EH (cell line): Measurements from ENCODE around the gene CCNK.

Experiments
- DNase-seq: peaks from one replicate; pipeline ENCODE4 v3.0.0-alpha.2; 2015; ENCODE audit warnings: low read depth

Gene CCNK

DNA sequence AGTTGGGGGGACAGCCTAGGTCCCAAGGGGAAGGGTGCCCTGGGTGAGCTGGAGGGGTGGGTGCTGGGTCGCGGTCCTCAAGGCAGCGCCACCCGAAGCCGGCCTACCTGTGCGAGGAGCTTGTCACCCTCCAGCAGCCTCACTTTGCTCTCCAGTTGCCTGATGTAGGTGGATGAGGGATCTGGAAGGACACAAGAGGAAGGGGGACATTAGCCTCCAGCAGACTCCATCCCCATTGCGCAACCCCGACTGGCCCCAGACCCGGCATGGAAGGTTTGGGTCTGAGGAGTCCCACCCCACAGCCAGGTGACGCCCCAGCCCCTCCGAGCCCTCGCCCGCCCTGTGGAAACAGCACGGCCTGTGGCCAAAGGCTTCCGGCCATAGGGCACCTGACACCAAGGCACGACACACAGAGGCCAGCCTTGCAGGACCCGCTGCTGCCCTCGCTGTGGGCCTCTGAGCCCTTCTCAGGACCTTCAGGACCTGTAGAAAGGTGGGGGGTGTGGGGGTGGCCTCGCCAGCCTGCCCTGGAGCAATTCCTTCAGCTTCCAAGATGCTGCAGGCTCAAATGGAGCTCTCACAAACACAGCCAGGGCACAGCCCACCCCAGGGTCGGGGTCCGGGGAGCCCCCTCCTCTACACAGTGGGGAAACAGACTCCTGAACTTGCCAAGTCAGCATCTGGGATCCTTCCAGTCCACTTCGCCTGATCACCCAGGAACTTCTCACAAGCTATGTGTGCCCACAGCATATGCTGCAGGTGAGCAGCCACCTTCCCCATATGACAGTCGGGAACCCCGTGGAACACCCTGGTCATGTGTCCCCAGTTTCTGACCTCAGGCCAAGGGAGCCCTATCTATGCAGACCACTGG lies 54.9 kb downstream of the CCNK start:
- DNase-seq, result no peak

DNA sequence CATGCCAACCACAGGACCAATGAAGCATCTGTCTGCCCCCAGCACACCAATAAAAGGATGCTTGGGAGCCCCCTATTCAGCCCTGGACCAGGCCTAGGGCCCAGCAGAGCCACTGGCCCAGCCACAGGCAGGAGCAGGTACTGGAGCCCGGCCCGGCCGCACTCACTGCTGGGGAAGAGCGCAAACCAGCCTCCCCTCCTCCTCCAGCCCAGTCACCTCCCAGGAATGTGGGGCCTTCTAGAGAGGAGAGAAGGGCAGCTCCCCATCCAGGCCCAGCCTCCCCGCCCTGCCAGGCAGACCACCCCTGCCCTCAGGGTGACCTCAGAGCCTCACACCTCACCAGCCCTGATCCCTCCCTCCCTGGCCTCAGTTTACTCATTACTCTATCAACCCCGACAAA lies 56.2 kb downstream of the CCNK start:
- DNase-seq, result peak; percentile 91

DNA sequence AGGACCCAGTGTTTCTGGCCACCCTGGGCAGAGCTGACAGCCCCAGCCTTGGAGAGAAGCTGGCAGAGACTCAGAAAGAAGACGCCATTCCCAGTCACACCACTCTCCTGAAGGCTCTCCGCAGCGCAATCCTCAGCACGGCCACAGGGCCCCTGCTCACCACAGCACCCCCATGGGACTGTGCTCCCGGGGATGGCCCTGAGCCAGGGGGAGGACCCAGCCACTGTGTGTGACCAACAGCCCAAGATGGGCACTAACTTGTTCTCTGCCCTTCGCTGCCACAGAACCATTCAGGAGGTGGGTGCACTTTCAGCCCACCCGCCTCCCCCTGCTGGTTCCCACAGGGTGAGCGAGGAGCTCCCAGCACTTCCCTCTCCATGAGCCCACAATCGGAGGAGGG lies 57.1 kb downstream of the CCNK start:
- peak; percentile 35 for DNase-seq

DNA sequence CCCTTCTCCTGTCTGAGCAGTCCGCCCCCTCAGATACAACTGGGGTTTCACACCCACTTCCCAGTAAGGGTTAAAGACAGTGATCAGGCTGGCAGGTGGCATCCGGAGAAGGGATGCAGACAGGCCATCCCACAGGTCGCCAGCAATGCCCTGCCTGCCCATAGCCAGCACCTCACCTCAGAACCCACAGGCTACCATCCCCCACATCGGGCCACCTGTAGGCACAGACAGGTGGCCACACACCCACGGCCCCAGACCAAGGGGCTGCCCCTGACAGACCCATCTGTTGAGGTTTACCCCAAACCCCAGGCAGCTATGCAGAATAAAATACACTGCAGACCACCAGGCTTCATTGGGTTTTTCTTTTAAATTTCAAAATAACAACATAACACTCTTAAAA lies 57.5 kb downstream of the CCNK start:
- no peak for DNase-seq

DNA sequence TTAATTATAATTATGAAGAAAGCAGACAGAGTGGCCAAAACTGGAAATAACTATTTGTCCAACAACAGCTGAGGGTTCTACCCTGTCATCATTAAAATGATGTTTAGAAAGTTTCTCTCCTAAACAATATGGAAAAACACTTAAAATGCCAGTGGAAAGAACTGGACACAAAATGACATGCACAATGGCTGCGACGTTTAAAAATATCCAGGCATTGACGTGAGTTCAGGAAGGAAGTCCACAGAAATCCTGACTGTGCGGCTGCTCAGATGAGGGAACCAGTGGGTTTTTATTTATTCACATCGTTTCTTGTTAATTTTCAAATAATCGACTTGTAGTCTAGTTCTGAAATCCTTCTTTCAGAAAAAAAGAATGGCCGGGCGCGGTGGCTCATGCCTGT lies 58.3 kb downstream of the CCNK start:
- no peak for DNase-seq

DNA sequence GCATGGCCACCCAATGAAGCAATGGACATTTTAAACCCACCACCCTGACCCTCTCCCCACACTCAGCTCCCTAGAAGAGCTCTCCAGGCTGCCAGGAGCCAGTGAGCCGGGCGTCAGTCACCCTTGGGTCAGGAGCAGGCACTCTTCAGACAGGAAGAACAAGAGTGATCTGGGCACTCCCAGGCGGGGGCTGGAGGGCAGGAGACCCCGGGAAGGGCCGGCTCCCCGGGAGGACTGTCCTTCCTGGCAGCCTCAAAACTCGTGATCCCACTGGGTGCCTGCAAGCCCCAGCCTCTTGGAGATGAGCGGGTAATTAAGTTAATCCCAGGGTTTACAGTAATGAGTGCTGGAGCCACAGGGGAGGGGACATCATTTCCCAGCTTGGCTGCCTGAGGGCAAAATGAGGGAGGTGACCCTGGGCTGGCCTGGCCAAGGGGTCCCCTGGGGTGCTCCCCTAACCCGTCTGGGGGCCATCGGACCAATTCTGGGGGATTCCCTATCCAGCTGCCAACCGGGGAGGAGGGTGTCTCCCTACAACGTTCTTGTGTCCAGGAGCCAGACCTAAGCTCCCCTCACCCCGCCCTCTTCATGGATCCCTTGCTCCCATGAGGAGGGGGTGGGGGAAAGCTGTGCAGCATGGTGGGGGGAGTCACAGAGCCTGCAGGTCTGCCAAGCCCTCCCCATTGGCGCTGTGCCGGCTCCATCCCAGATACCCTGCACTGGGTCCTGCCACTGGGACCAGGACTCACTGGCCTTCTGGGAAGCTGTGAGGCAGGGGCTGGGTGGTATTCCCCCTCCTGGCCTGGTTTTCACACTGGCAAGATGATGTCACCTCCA lies 59.2 kb downstream of the CCNK start:
- DNase-seq, result no peak

DNA sequence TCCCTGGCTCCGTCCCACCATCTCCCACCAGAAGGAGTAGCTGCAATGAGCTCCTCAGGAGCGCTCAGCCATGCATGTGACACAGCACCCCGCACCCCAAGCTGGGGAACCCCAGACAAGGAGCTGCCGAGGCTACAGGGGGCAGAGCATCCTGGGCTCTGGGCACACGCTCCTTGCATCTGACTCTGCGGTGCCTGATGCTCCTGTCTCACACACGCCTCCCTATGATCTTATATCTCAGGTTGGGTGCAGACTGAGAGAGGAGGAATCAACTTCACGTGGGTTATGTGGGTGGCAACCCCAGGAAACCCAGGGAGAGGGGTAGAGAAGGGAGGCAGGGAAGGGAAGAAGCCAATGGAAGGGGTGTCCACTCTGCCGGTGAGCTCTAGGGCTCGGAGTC lies 60.0 kb downstream of the CCNK start:
- no peak for DNase-seq

DNA sequence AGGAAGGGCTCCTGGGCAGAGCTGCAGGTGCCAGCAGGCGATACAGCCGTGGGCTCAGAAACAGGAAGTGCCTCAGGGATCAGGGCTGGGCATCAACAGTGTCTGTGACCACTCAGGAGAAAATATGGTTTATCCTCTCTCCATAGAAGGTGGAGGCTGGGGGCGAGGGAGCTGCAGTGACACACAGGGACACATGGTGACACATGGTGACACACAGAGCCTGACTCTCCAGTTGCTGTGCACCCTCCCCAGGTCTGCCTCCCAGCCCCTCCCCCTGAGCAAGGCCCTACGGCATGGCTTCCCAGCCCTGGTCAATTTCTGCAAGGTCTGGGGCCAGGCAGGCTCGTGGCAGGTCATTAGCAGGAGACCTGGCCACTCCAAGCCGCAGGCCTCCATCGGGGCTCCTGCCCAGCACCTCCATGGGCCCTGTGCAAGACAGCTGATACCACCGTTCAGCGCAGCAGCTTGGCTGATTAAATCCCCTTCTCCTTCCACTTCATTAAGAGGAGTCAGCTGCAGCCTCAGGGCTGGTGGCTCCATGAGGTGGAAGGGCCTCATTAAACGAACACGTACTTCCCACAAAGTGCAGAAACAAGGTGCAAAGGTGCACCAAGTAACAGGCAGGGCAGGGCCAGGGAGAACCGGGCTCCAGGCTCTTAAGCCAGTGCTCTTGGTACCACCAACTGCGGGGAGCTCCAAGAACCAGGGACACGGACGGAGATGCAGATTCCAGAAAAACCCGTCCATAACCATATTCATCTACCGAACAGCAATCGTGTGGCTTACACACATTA lies 60.7 kb downstream of the CCNK start:
- DNase-seq, result no peak

DNA sequence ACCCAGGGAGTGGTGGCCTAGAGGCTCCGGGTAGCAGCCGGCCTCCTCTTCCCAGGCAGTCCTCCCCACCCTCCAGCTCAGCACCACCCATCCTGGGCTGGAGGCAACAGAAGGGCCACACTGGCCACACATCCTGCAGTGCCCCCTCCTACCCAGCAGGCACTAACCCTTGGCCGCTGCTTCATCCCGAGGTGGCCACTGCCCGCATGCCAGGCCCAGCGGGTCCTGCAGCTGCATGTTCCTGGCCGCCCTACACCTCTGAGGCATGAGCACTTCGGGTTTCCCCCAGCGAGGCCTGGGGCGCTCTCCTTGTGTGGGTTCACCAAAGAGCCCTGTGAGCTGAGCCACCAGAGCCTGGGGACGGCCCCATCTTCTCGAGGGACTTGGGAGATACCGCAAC lies 61.4 kb downstream of the CCNK start:
- no peak for DNase-seq

DNA sequence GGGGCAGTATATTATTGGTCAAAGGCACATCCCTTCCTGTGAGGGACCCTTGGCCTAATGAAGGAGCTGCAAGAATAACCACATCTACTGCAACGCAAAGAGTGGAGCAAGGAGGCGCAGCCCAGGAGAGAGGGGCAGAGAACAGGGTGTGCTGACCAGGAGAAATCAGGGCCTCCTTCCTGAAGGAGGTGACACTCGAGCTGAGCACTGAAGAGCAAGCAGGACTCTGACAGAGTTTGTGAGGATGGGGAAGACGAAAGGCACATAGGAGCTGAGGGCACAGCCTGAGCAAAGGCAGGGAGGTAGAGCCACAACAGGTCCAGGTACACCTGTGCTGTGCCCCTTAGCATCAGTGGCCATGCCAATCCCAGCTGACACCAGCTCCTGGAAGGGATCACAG lies 62.2 kb downstream of the CCNK start:
- DNase-seq, result no peak

DNA sequence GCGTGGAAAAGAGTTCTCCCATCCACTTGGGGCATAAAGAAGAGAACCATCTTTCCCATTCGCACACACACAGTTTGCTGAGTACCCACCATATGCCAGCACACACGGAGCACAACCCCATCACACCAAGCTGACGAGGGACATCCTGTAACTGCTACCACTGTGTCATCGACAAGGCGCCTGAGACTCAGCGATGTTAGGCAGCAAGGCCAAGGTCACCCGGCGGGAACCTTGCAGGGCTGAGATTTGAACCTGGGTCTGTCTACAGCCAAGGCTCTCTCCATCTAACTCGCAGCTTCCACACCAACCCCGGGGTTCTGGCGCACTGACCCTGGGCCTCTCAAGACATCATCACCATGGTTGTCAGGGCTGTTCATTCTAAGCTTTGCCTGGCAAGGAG lies 62.8 kb downstream of the CCNK start:
- DNase-seq, result no peak

DNA sequence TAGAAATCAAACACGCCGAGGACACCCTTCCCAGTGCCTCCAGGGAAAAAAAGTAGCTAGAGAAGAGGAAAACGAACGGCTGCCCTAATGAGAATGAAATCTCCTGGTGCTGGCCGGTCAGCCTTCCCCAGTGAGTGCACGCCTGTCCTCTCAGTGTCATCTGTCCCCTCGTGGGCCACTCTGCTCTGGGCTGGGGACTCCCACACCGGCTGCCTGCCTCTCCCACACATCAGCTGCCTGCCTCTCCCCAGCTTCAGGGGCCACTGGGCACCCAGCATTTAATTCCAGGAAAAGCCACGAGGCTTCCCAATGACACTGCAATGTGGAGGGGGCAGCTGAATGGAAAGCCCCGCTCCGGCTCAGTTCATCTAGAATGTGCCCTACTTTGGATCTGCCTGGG lies 63.8 kb downstream of the CCNK start:
- no peak for DNase-seq

DNA sequence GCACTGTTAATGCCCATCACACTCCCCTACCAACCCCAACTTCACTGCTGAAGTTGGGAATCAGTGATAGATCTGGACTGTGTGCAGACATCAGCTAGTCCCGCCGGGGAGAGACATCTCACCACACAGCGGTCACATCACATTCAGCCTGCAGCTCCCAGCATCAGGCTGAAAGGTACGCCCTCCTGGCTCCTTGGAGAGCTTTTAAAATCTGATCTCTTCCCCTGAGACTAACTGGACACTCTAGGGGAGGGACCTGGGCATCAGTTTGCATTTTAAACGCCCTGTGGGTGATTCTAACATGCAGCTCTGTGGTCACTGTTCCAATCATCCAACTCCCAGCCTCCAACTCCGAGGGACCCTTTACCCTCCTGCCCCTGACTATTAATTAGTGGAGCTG lies 64.4 kb downstream of the CCNK start:
- no peak for DNase-seq

DNA sequence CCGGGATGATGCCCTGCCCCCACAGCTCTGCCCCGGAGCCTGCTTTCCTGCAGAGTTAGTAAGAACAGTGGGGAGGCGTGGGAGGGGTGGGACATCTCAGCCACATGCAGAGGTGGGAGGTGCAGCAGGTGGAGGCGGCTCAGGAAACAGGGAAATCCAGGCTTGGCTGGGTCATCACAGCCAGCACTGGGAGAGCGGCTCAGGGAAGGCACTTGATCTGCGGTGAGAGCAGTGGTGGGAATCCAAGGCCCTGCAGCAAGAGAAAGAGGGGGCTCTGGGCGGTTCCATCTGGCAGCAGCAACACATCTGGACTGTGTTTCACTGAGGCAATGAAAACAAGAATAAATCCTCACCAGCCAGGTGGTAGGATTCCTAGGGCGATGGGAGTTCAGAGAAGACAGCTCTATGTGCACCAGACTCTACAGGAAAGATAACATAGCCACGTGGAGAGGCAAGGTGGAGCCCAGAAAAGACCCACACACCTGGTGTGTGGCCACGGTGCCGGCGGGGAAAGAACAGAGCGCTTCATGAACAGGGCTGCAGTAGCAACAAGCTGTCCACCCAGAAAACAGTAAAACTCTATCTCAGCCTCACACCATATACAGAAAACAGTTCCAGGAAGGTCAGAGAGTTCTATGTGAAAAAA lies 65.1 kb downstream of the CCNK start:
- DNase-seq, result no peak

DNA sequence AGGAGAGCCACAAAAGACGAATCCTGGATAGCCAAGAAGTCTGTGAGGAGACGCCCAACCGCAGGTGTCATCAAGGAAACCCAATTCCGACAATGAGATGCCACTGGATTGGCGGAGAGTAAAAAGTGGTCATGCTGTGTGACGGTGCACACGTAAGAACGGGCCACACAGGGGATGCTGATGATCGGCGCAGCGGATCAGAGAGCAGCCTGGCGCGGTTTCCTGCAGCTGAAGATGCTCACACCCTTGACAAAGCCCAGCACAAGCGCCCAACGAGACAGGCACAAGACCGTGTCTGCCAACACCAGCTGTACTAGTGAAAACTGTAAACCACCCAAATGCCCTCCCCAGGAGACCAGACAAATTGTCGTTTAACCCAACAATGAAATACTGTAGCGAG lies 67.0 kb downstream of the CCNK start:
- no peak for DNase-seq

DNA sequence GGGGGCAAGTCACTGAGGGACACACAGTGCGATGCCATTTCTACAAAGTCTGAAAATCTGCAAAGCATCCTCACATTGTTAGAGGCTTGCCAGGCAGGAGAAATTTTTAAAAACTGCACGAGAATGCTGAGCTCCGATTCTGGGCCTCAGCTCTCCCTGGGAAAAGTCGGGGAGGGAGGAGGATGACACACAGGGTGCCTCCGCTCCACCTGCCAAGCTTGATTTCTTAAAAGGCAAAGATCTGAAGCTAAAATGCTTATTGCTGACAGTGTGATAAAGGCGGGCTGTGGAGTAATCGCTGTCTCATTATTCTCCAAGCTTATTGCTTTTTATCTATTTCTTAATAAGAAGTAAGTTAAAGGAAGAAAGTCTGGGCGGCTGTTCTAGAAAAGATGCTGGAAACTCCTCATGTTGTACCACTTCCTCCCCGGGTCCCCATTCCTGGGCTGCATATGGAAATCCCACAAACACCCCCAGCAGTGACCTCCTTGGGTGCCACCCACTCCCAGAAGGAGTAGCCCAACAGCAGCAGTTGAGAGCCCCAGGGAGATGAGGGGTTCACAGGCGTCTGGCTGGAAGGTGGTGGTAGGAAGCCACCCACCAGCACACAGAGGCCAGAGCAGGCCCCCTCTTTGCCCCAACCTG lies 67.8 kb downstream of the CCNK start:
- DNase-seq, result no peak

DNA sequence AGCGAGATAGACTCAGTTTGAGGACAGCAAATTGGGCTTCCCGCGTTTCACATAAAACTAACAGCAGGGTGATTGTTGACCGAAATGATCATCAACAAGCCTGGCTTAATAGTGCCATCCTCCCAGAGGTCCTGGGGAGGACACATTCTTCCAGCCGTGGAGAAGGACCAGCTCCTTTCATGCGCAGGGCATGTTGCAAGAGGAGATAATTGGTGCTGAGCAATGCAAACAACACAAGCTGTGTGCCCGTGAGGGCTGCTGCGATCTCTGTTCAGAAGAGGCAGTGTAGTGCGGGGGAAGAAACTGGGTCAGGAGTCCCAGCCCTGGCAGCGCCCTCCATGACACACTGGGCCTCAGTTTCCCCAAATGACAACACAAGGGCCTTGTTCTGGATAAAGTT lies 68.5 kb downstream of the CCNK start:
- peak; percentile 39 for DNase-seq

DNA sequence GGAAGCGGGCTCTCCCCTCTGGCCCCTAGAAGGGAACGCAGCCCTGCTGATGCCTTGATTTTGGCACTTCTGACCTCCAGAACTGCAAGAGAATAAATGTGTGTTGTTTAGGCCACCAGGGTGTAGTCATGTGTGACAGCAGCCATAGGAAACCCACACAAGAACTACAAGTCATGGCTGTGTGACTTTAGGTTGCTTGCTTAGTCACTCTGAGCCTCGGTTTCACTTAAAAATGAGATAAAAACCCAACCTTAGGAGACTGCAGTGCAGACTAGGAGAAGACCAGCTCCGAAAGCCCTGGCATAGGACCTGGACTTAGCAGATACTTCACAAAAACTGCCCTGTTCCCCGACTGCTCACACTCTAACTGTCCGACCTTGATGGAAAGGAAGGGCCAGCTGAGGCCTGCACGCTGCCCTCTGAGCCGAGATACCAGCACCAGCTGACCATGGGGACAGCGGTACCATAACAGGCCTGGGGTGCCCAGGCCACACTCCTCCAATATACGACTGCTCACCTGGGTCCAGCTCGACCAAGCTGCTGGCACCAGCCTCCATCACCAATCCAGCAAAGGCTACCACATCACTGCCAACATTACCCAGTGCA lies 69.3 kb downstream of the CCNK start:
- no peak for DNase-seq

DNA sequence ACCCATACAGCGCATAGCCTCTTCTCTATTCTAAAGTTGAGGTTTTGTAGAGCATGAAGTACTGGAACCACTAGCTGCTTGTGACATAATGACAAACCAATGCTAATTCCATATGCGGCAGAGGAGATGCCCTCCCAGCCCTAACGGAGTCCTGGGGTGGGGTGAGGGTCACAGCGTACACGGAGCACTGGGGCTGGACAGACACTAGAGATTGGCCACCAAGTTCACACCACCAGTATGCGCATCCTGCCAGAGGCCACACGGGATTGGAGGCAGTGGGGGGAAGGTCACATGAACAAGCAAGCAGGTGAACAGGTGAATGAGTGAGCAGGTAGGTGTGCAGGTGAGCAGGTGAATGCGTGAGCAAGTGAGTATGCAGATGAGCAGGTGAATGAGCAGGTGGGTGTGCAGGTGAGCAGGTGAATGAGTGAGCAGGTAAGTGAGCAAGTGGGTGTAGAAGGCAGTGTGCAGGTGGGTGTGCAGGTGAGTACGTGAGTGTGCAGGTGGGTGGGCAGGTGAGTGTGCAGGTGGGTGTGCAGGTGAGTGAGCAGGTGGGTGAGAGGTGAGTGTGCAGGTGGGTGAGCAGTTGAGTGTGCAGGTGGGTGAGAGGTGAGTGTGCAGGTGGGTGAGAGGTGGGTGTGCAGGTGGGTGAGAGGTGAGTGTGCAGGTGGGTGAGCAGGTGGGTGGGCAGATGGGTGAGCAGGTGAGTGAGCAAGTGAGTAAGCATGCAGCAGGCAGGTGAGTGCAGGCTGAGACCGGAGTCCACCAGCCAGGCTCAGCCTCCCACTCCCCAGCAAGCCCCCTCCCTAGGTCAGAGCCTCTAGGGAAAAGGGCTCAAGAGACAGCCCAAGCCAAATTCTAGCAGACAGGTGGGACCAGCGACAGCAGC lies 70.1 kb downstream of the CCNK start:
- no peak for DNase-seq

DNA sequence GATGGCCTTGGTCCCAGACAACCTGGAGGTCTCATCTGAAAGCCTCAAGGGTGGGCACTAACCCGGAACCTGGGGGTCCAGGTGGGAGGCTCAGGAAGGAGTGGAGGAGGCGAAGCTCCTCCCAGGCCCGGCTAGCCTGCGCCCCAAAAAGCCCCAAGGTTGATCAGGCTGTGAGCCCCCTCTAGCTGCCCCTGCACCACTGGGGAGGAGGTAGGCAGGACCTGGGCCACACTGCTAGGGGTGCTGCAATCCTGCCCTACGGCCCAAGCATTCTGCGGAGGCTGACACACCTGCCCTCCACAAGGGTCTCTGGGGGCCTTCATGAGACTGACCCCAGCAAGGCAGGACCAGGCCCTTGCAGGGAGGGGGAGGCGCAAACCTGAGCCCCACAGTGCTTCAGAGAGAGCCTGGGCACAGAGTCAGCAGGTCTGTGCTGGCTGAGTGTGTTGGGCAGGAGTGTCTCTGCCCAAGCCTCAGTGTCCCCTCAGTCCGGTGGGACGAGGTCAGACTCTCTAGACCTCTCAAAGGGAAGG lies 70.9 kb downstream of the CCNK start:
- no peak for DNase-seq
